ENCODE results near the gene RTN4R. TPM values are rescaled to one million over a fixed set of nuclear protein-coding genes. Genes with fewer than 3 reads are reported as not detected.
A peak's percentile ranks its signal among the peaks of the same experiment; 100 is the strongest.

RTN4R gene
- total and polyA plus RNA-seq, 2 of the 8 experiments (the other 6 are each of a cell fraction or from before 2014, with no cell fraction given): 21.8 to 41.3 TPM

DNA sequence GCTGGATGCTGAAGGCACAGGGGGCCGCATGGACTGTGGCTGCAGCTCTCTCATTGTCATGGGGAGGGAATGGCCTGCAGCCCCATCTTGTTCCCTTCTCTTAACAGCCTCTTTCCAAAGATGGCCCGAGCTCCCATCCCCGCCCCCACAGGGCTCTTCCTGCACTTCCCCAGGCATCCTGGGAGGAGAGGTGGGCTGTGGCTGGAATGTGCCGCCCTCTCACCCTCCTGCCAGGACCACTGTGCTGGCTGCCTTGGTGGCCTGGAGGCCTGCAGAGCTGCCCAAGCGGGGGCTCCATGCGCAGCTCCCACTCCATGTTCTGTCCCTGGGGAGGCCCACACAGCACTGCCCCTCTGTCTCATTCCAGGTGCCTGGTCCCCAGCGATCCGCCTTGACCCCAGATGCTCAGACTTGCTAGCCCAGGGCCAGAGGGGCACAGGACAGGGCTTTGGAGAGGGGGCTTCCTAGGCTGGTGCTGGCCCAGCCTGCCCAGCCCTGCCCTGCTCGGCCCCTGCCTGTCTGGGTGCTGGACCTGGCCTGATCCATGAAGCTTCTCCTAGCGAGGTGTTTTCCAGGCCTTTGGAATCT is 56.6 kb downstream of the RTN4R start:
- peaks cover 0 to 1% of the 10 kb centered on the region in 2 experiments for H4K20me1 ChIP-seq (replicated peaks in 1 of 2; ENCODE audit: control insufficient read depth in 1 of 2, insufficient read depth in 2 of 2, low read length in 2 of 2)
- no peaks in the 10 kb centered on the region for H3K36me3 ChIP-seq (ENCODE audit: control insufficient read depth in 2 of 4, insufficient read depth in 4 of 4, low read length in 3 of 4)
- H3K4me1 ChIP-seq (replicated peaks in 1 of 4; ENCODE audit: control insufficient read depth in 3 of 4, insufficient read depth in 4 of 4, low read length in 3 of 4): no peaks in the 10 kb centered on the region; a peak in 1 of 7 replicates
- H2BK120ac ChIP-seq (replicated peaks; ENCODE audit: low read depth, low read length): no peak overlapping the region
- H3K23ac ChIP-seq (ENCODE audit: insufficient read length): no peak overlapping the region
- no peak overlapping the region for H2AK5ac ChIP-seq (ENCODE audit: low read depth, low read length)
- no peaks in the 10 kb centered on the region for H3K79me1 ChIP-seq (ENCODE audit: low read depth, low read length)
- no peak overlapping the region for H2BK20ac ChIP-seq (ENCODE audit: low read length)
- FAIRE-seq (no peak), DNase-seq (ENCODE audit: low read depth in 1 of 2, low spot score in 2 of 2) (no peak)
- no peak overlapping the region for H4K5ac ChIP-seq (ENCODE audit: insufficient read length, low read depth, low read length)
- no peak overlapping the region for H3K14ac ChIP-seq (ENCODE audit: insufficient read length)
- H2BK15ac ChIP-seq (ENCODE audit: low read length): 0 out of 2 replicates have a peak overlapping the region, but pooled peaks have one; percentile 29
- no peak overlapping the region for H3K9ac ChIP-seq (replicated peaks in 1 of 4; ENCODE audit: extremely low read depth in 1 of 4, low read depth in 3 of 4, low read length in 3 of 4)
- H3K9me3 ChIP-seq (ENCODE audit: insufficient read depth in 2 of 2, low read depth in 1 of 2, low read length in 1 of 2): no peaks in the 10 kb centered on the region
- H3K4ac ChIP-seq (replicated peaks; ENCODE audit: insufficient read length, low read depth, low read length): no peak overlapping the region
- no peaks in the 10 kb centered on the region for H3K23me2 ChIP-seq (ENCODE audit: low read depth, low read length)
- no peak overlapping the region for H3K27ac ChIP-seq (ENCODE audit: low read depth, low read length)
- H3K79me2 ChIP-seq (ENCODE audit: control insufficient read depth in 1 of 2, insufficient read depth in 2 of 2, low read length in 2 of 2): no peaks in the 10 kb centered on the region
- 87% methylated on average over 4 of the region's 10 CpGs; no CpG with 5 or more reads in 1 of the 2 experiments for WGBS, 2 experiments (ENCODE audit: extremely low coverage in 1 of 2, insufficient coverage in 1 of 2, insufficient read length in 1 of 2, insufficient replicate concordance in 2 of 2, low coverage in 1 of 2, low lambda C conversion rate in 2 of 2, missing lambda C conversion rate in 1 of 2)
- no peak overlapping the region for H3K56ac ChIP-seq (replicated peaks; ENCODE audit: insufficient read length, low read depth, low read length)
- ChIA-PET CTCF (ENCODE audit: partially characterized antibody) (interaction anchor here (1.1 to 4.3 kb wide), 8 partner anchors 9 to 64 kb away, joined by 3 to 29 read pairs (median 4); no protein-coding TSS in a partner anchor), POLR2A (ENCODE audit: partially characterized antibody) (interaction anchor here (2.8 kb wide), 1 partner anchor 9 kb away, joined by 8 read pairs; no protein-coding TSS in a partner anchor)
- no peak overlapping the region for H3K4me2 ChIP-seq (ENCODE audit: insufficient read depth in 1 of 2, low read depth in 2 of 2, low read length in 2 of 2)
- no peak overlapping the region; the same call in 1 of the 2 replicates for H4K8ac ChIP-seq (ENCODE audit: extremely low read depth, insufficient read depth, low read length)
- H3K18ac ChIP-seq (ENCODE audit: extremely low read depth, low read length): no peak overlapping the region; the same call in 1 of the 2 replicates
- no peak overlapping the region for H2BK12ac ChIP-seq (ENCODE audit: low read depth, low read length)
- H2BK5ac ChIP-seq (ENCODE audit: low read depth, low read length): 0 out of 2 replicates have a peak overlapping the region, but pooled peaks have one; percentile 9
- H3K4me3 ChIP-seq (ENCODE audit: extremely low read depth in 1 of 4, insufficient read depth in 2 of 4, low read depth in 3 of 4, low read length in 4 of 4): no peak overlapping the region
- H4K91ac ChIP-seq (replicated peaks; ENCODE audit: insufficient read length, low read length): no peak overlapping the region
- no peaks in the 10 kb centered on the region for H3K27me3 ChIP-seq (replicated peaks in 1 of 4; ENCODE audit: control insufficient read depth in 3 of 4, extremely low read depth in 1 of 4, insufficient read depth in 3 of 4, low read length in 3 of 4)
- no peak overlapping the region for H2AFZ ChIP-seq (ENCODE audit: low read length)
- no peak for TF ChIP-seq RBBP5 (IDR thresholded peaks at IDR 0.05; ENCODE audit: borderline replicate concordance, low read depth, low read length)
- no peak for TF ChIP-seq BCL11A (IDR thresholded peaks at IDR 0.05; ENCODE audit: low read depth in 2 of 2, low read length in 2 of 2)
- no peak for TF ChIP-seq BRCA1 (IDR thresholded peaks at IDR 0.05; ENCODE audit: low read depth, low read length)
- no peak for TF ChIP-seq TAF1 (IDR thresholded peaks at IDR 0.05; ENCODE audit: low read depth, low read length)
- TF ChIP-seq NRF1 (IDR thresholded peaks at IDR 0.05; ENCODE audit: low read depth, low read length): no peak
- no peak for TF ChIP-seq MAFK (IDR thresholded peaks at IDR 0.05; ENCODE audit: low read depth, low read length)
- no peak for TF ChIP-seq SP2 (IDR thresholded peaks at IDR 0.05; ENCODE audit: low read length)
- no peak for TF ChIP-seq SIRT6 (IDR thresholded peaks at IDR 0.05; ENCODE audit: low read length)
- TF ChIP-seq CHD1 (IDR thresholded peaks at IDR 0.05; ENCODE audit: low read depth, low read length): no peak
- TF ChIP-seq POU5F1 (IDR thresholded peaks at IDR 0.05; ENCODE audit: low read depth, low read length): no peak
- no peak for TF ChIP-seq PHF8 (conservative IDR thresholded peaks at IDR 0.05; ENCODE audit: low read depth, low read length)
- no peak for TF ChIP-seq RXRA (IDR thresholded peaks at IDR 0.05; ENCODE audit: insufficient read depth, low read depth, low read length)
- TF ChIP-seq, protein P1, sequence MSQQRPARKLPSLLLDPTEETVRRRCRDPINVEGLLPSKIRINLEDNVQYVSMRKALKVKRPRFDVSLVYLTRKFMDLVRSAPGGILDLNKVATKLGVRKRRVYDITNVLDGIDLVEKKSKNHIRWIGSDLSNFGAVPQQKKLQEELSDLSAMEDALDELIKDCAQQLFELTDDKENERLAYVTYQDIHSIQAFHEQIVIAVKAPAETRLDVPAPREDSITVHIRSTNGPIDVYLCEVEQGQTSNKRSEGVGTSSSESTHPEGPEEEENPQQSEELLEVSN (IDR thresholded peaks at IDR 0.05): no peak
- no peak for TF ChIP-seq BACH1 (IDR thresholded peaks at IDR 0.05; ENCODE audit: low read length)

Measured in H1 (cell line).